PC-9 (cell line): ENCODE results near the gene ATP10B.

Source experiments
- CTCF ChIP-seq: fragments of 200-600 bp; sonication (generic); conservative IDR thresholded peaks from 2 replicates; pipeline ENCODE4 v1.6.1; 2017; ENCODE audit warnings: mixed run types, antibody characterized with exemption, mild to moderate bottlenecking, moderate library complexity
- EZH2 ChIP-seq: fragments of 200-600 bp; sonication (generic); IDR thresholded peaks from 2 replicates; pipeline ENCODE4 v1.8.0; 2017; ENCODE audit warnings: antibody characterized with exemption, low read depth

GRCh38 chr5:160769301-160769700 is 82.7 kb downstream of the ATP10B start:
- TF ChIP-seq CTCF (no peak), EZH2 (no peak)
